Lung (tissue), 12 donors: ENCODE results near the gene OLA1. TPM values are rescaled to one million over a fixed set of nuclear protein-coding genes. Genes with fewer than 3 reads are reported as not detected.
A peak's percentile ranks its signal among the peaks of the same experiment; 100 is the strongest.

Experiments
- ATAC-seq: fragments of 200-7000 bp; cut with Tn5 transposase; one replicate; pipeline ENCODE4 v1.9.1; 2020; ENCODE audit warnings: moderate number of reproducible peaks; ENCODE audit not compliant: insufficient read depth, low FRiP score
- DNase-seq, 3 donors: peaks; one replicate each; pipeline ENCODE4 v3.0.0-alpha.2; 2013 to 2017
- H3K27ac ChIP-seq, 2 donors: one replicate each; pipeline ENCODE4 v1.5.1; 2013; ENCODE audit warnings: mild to moderate bottlenecking in 2 of 2, moderate library complexity in 2 of 2, control low read depth in 1 of 2, inconsistent platforms in 1 of 2, low read depth in 1 of 2, low read length in 1 of 2
- H3K27me3 ChIP-seq, 3 donors: one replicate each; pipeline ENCODE4 v1.5.1; 2013; ENCODE audit warnings: low read length in 2 of 3; ENCODE audit not compliant: control insufficient read depth in 3 of 3, insufficient read depth in 3 of 3
- H3K36me3 ChIP-seq, 4 donors: one replicate each; pipeline ENCODE4 v1.5.1; 2013; ENCODE audit warnings: low read length in 4 of 4, mild to moderate bottlenecking in 1 of 4, moderate library complexity in 1 of 4; ENCODE audit not compliant: control insufficient read depth in 4 of 4, insufficient read depth in 4 of 4
- H3K4me1 ChIP-seq, 5 donors: one replicate each; pipeline ENCODE4 v1.5.1; 2013; ENCODE audit warnings: low read length in 5 of 5, mild to moderate bottlenecking in 2 of 5, moderate library complexity in 1 of 5; ENCODE audit not compliant: control insufficient read depth in 5 of 5, insufficient read depth in 5 of 5
- H3K4me3 ChIP-seq: one replicate; pipeline ENCODE4 v1.5.1; 2013; ENCODE audit warnings: mild to moderate bottlenecking, control low read depth, moderate library complexity
- H3K9ac ChIP-seq, 2 donors: one replicate each; pipeline ENCODE4 v1.5.1; 2013; ENCODE audit warnings: low read length in 2 of 2, control low read depth in 1 of 2; ENCODE audit not compliant: insufficient read depth in 1 of 2
- H3K9me3 ChIP-seq, 4 donors: one replicate each; pipeline ENCODE4 v1.5.1; 2013; ENCODE audit warnings: low read length in 3 of 4, mild to moderate bottlenecking in 1 of 4, moderate library complexity in 1 of 4; ENCODE audit not compliant: control insufficient read depth in 4 of 4, insufficient read depth in 3 of 4
- CTCF ChIP-seq: IDR thresholded peaks from 2 replicates; pipeline ENCODE4 v1.5.1; 2012; ENCODE audit warnings: mild to moderate bottlenecking; ENCODE audit errors: control extremely low read depth, extremely low read depth
- WGBS, 2 donors: extraction: QIAGEN DNeasy Blood & Tissue Kit; methylation state at CpG; one replicate each; pipeline ENCODE4 v1.1.7; 2013; 5-methylcytosine and 5-hydroxymethylcytosine counted together
- polyA plus RNA-seq, 2 donors: library from polyadenylated mRNA; stranded (reverse); fragments of 200-250 nt; gene quantifications; one replicate each; pipeline ENCODE4 v1.2.1, GENCODE V29; 2013
- total RNA-seq, 2 donors: library from RNA; depleted of rRNA in 1 of 2; stranded (reverse); fragments of >200 nt in 1 of 2; gene quantifications; one replicate each; pipeline ENCODE4 v1.2.1, GENCODE V29; 2014 to 2021
- donor health status: control.
- donor health status: control.
- donor health status: Bipolar disorder and iron deficiency.
- donor health status: healthy.
- donor health status: DM: yes; HTN: yes; CAD: no.

Gene OLA1
- total and polyA plus RNA-seq, 4 donors = 49.8 to 71.4 (median 53.4) TPM

- DNase-seq (no peak), ATAC-seq (no peak)
- 95 to 96% methylated on average over 4 of the region's 4 CpGs for WGBS, 2 donors
- H3K4me1 ChIP-seq = no peaks in the 10 kb centered on the region
- no peak overlapping the region for H3K27ac ChIP-seq
- no peaks in the 10 kb centered on the region for H3K9me3 ChIP-seq
- H3K4me3 ChIP-seq = no peak overlapping the region
- H3K9ac ChIP-seq = no peak overlapping the region
- no peaks in the 10 kb centered on the region for H3K36me3 ChIP-seq
- no peak for TF ChIP-seq CTCF
- no peaks in the 10 kb centered on the region for H3K27me3 ChIP-seq
Measured at GRCh38 chr2:174125090-174125489, 123.2 kb downstream of the OLA1 start.

GRCh38 chr2:174124181-174124580 is 124.2 kb downstream of the OLA1 start:
- Histone ChIP-seq H3K27me3 (no peaks in the 10 kb centered on the region), H3K27ac (no peak overlapping the region), H3K4me3 (no peak overlapping the region), H3K9me3 (no peaks in the 10 kb centered on the region), H3K4me1 (no peaks in the 10 kb centered on the region), H3K9ac (no peak overlapping the region), H3K36me3 (no peaks in the 10 kb centered on the region)
- 84 to 85% methylated on average over 5 of the region's 5 CpGs for WGBS, 2 donors
- TF ChIP-seq CTCF = no peak
- no peak for ATAC-seq
- peak in 1 of 3 donors; percentile 3 for DNase-seq

DNA sequence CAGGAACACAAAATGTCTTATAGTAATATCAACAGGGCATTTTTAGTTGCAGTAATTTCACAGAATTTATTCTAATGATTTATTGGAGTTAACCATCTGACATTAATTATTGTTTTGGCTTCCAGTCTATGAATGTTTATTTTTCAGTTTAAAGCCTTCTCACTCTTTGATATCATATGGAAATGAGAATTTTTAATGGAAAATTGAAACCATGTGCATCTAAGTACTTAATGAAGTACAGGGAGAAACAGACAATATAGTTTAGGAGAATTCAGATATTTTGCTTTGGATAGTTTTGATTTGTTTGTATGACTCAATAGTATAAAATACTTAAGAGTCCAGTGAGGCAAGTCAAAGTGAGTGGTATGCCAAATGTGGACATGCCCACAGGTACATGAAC is 126.1 kb downstream of the OLA1 start:
- Histone ChIP-seq H3K4me1 (no peaks in the 10 kb centered on the region), H3K27ac (no peak overlapping the region), H3K4me3 (no peak overlapping the region), H3K36me3 (no peaks in the 10 kb centered on the region), H3K27me3 (no peaks in the 10 kb centered on the region), H3K9ac (no peak overlapping the region), H3K9me3 (no peaks in the 10 kb centered on the region)
- ATAC-seq = no peak
- TF ChIP-seq CTCF = no peak
- no peak for DNase-seq

GRCh38 chr2:174121612-174122011 is 126.7 kb downstream of the OLA1 start:
- Histone ChIP-seq H3K4me1 (no peaks in the 10 kb centered on the region), H3K36me3 (no peaks in the 10 kb centered on the region), H3K27me3 (no peaks in the 10 kb centered on the region), H3K27ac (no peak overlapping the region), H3K4me3 (no peak overlapping the region), H3K9me3 (no peaks in the 10 kb centered on the region), H3K9ac (no peak overlapping the region)
- TF ChIP-seq CTCF = no peak
- WGBS, 2 donors = 94 to 99% methylated on average over 2 of the region's 2 CpGs
- DNase-seq (no peak), ATAC-seq (no peak)
